Retina (tissue), 1 donor: ENCODE results near the gene SLC12A9.

Experiments
- DNase-seq: peaks from one replicate; pipeline ENCODE4 v3.0.0-alpha.2; 2016

The SLC12A9 gene

GRCh38 chr7:100863406-100863950 lies 11.0 kb downstream of the SLC12A9 start:
- no peak for DNase-seq

- DNase-seq: no peak
Measured at GRCh38 chr7:100864263-100864845, 11.8 kb downstream of the SLC12A9 start.

- no peak for DNase-seq
Measured at GRCh38 chr7:100865372-100865911, 12.9 kb downstream of the SLC12A9 start.

GRCh38 chr7:100865938-100866728 lies 13.6 kb downstream of the SLC12A9 start:
- no peak for DNase-seq

GRCh38 chr7:100866729-100867039 lies 14.2 kb downstream of the SLC12A9 start:
- peak; percentile 25 for DNase-seq

- peak; percentile 82 for DNase-seq
Measured at GRCh38 chr7:100867040-100867775, 14.7 kb downstream of the SLC12A9 start, which contains the start of gene TRIP6. TSS of gene TRIP6 (plus strand) at chr7:100867387. CDS start at chr7:100867498, 111 bp downstream.

GRCh38 chr7:100867776-100868485 lies 15.4 kb downstream of the SLC12A9 start:
- peak; percentile 44 for DNase-seq

- DNase-seq: no peak
Measured at GRCh38 chr7:100873599-100874299, 21.2 kb downstream of the SLC12A9 start.

GRCh38 chr7:100874300-100874576 lies 21.7 kb downstream of the SLC12A9 start:
- DNase-seq: no peak

GRCh38 chr7:100874577-100875355 lies 22.3 kb downstream of the SLC12A9 start, which contains the start of gene SRRT:
TSS of gene SRRT (plus strand) at chr7:100875103. CDS start at chr7:100875591, 488 bp downstream.
- peak; percentile 99 for DNase-seq

- no peak for DNase-seq
Measured at GRCh38 chr7:100875356-100875751, 22.8 kb downstream of the SLC12A9 start.

GRCh38 chr7:100878013-100878412 lies 25.5 kb downstream of the SLC12A9 start:
- no peak for DNase-seq

GRCh38 chr7:100878685-100879084 lies 26.2 kb downstream of the SLC12A9 start:
- no peak for DNase-seq

- DNase-seq: peak; percentile 47
Measured at GRCh38 chr7:100879685-100880261, 27.3 kb downstream of the SLC12A9 start.

GRCh38 chr7:100880645-100881044 lies 28.1 kb downstream of the SLC12A9 start:
- DNase-seq: no peak

GRCh38 chr7:100881136-100881535 lies 28.6 kb downstream of the SLC12A9 start:
- no peak for DNase-seq

GRCh38 chr7:100882201-100882600 lies 29.7 kb downstream of the SLC12A9 start:
- DNase-seq: no peak

- no peak for DNase-seq
Measured at GRCh38 chr7:100882785-100883526, 30.4 kb downstream of the SLC12A9 start.

- DNase-seq: no peak
Measured at GRCh38 chr7:100884736-100885439, 32.4 kb downstream of the SLC12A9 start.
